Measurements from ENCODE around the gene MAF.

MAF gene

GRCh38 chr16:79600638-79601091 lies at the start of gene MAF:
Gene MAF (minus strand): TSS chr16:79600737. CDS start chr16:79599902, 835 bp downstream.
- peak; percentile 36 to 94 (median 83) for DNase-seq

- DNase-seq, result no peak
Observed at GRCh38 chr16:79648826-79649225, 48.3 kb upstream of the MAF start.

DNA sequence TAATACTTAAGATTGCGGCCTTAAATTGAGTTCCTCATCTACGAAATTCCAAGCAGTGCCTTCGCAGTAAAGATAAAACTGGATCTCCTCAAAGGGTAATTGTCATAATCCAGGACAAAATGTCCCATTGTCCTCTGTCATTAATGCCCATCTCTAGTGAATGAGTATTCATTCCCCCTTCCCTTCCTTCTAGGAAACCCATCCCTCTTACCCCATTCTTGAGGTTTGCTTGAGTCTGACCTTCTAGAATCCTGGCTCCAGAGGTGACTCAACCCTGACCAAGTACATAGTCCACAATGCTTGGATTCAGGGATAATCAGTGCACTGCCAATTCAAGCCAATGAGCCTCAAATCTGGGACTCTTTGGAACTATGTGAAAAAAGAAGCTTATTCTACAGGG lies 47.0 kb upstream of the MAF start:
- DNase-seq, result no peak

GRCh38 chr16:79645701-79646100 lies 45.2 kb upstream of the MAF start:
- no peak for DNase-seq

- DNase-seq, result no peak
Observed at GRCh38 chr16:79644971-79645667, 44.6 kb upstream of the MAF start.

DNA sequence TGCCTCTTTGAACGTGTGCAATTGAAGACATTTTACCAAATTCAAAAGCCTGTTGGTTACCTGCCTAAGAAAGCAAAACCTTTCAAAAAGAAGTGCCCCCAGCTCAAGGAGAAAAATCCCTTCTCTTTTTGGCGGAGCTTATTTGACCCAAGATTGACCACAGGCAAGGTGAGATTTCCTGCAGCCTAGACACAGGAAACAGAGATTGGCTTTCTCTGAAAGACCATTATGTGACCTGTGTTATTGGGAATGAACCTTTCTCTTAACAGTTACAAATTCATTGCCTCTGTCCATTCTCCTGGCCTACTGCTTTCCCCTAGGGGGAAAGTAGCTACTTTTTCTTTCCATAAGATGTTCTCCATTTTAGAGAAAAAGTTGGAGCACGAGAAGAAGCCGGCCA lies 42.1 kb upstream of the MAF start:
- no peak for DNase-seq

- DNase-seq, result no peak
Observed at GRCh38 chr16:79640513-79641360, 40.2 kb upstream of the MAF start.

DNA sequence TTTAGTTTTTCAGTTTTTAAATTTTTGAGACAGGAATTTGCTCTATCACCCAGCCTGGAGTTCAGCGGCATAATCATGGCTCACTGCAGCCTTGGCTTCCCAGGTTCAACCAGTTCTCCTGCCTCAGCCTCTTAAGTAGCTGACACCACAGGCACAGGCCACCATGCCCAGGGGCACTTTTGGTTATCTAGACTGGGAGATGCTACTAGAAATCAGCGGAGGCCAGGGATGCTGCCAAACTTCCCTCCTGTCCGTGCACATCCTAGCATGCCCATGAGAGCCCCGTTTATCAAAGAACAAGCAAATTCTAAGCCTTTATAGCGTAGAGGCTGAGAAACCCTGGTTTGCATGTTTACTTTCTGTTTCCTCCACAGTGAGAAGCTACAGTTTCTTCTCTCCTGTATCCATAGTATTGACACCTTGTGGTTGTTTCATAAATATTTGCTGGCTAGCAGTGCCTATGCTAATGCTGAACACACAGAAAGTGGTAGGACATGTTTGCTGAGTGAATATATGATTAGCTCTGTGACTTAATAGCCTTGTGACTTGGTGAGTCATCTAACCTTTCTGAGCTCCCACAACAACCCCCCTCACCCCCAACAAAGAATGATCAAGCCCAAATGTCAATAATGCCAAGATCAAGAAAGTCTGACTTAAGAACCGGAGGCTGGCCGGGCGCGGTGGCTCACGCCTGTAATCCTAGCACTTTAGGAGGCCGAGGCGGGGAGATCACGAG lies 39.2 kb upstream of the MAF start:
- DNase-seq, result no peak

DNA sequence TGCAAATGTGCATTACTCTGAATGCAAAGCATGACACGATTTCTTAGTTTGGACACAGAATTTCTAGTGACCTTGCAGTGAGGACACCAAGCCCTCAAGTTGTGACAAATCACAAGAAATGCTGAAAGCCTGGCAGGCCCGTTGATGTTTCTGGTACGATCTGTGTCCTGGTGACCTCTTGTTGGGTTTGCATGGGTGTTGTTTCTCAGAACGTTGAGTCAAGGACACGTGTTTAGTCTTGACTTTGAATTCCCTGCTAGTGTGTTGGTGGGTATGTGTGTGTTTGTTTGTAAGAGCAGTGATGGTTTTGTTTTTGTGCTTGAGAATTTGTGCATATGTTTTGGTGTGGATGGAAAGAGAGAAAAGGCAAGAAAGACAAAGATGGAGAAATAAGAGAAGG lies 37.8 kb upstream of the MAF start:
- DNase-seq, result no peak

GRCh38 chr16:79635488-79635887 lies 35.0 kb upstream of the MAF start:
- DNase-seq, result no peak

- DNase-seq, result no peak
Observed at GRCh38 chr16:79634298-79634697, 33.8 kb upstream of the MAF start.

DNA sequence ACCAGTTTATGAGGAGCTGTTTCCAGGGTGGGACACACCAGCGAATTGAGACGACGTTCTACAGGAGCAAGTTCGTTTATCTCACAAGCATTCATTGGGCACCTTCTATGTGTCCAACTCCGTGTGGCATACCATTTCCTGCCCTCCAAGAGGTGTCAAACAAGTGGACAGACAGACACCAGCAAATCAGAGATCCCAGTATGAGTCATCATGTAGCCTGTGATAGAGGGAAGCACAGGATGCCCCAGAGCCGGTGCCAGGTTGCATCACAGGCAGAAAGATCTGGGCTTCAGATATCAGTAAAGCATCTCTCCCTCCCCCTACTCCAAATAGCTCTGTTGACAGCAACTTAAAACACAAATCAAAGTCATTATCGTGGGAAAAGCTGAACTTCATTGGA lies 31.8 kb upstream of the MAF start:
- no peak for DNase-seq

DNA sequence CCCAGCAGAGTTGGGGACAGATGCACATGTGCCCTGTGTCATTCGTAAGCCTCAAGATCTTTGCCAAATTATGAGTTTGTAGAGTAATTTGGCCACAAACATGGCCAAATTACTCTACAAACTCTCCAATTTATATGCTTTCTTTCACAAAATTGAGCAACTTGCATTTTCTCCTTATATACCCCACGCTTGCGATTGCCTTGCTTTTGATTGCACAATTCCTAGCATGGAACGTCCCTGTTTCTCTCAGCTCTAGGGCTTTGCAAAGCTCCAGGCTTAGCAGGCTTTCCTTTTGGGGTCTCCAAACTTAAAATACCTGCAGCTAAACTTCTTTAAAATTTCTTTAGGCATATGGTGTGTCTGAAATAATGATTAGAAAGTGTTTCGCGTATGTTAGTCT lies 28.5 kb upstream of the MAF start:
- DNase-seq, result no peak

DNA sequence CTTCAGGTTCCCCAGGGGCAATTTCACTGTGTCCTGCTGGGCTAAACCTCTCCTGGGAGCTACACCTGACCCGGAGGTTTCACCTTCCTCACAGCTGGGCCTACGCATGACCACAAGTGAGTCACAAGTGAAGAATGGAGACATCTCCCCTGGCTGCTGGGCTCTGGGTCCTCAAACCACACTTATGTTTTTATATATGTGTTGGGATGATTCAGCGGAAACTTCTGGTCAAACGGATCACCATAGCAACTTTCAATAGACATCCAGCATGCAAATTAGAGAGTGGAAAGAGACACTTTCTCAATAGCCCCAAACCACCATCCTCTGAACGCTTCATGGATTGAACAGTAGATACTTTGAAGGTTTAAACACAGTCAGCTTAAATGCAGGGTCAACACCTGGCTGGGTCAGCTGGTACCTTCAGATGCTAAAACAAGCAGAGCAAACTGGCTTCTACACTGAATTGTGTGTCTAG lies 28.0 kb upstream of the MAF start:
- DNase-seq, result no peak

DNA sequence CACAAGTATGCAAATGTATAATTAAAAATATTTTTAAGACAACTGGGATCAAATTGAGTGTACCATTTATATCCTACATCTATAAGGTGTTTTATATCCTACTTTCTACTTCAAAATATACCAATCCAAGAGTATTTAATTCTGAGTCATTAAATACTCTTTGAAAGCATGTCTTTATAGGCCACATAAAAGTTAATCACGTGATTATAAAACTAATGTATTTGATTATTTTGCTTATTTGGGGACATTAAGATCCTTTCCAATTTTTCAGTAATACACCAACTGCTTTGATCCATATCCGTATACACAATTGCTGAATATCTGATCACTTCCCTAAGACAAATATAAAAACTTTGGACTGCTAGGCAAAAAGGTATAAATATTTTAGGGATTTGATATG lies 26.6 kb upstream of the MAF start:
- DNase-seq, result no peak

DNA sequence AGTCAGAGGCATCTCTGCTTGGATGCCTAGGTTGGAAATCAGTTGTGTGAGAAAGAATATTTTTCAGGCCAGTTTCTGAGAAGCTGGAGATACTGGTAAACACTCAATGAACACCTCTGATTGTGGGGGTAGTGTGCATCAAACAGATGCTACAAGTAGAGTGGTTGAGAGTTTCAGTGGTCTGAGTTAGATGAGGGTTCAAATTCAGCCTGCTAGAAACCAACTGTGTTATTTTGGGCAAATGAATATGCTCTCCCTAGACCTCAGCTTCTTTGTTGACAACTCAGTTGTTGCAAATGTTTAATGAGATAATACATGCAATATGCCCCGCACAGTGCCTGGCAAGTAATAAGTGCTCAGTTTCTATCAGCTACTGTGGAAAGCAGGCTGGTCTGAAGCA lies 25.2 kb upstream of the MAF start:
- no peak for DNase-seq

GRCh38 chr16:79623824-79624223 lies 23.3 kb upstream of the MAF start:
- no peak for DNase-seq

- DNase-seq, result no peak
Observed at GRCh38 chr16:79623062-79623461, 22.5 kb upstream of the MAF start.

DNA sequence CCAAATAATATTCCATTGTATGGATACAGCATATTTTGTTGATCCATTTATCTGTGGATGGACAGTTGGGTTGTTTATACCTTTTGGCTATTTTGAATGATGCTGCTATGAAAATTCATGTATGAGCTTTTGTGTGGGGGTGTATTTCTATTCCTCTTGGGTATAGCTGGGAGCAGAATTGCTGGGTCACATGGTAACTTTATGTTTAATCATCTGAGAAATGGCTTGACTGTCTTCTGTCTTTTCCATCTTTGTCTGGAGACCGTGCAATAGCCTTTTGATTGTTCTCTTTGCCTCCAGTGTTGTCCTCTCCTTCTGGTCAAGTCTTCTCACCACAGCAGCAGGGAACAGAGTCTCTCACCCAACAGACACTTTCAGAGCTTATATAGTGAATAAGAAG lies 20.5 kb upstream of the MAF start:
- no peak for DNase-seq

- DNase-seq, result no peak
Observed at GRCh38 chr16:79618692-79619050, 18.1 kb upstream of the MAF start.

GRCh38 chr16:79618041-79618691 lies 17.6 kb upstream of the MAF start:
- DNase-seq, result no peak

DNA sequence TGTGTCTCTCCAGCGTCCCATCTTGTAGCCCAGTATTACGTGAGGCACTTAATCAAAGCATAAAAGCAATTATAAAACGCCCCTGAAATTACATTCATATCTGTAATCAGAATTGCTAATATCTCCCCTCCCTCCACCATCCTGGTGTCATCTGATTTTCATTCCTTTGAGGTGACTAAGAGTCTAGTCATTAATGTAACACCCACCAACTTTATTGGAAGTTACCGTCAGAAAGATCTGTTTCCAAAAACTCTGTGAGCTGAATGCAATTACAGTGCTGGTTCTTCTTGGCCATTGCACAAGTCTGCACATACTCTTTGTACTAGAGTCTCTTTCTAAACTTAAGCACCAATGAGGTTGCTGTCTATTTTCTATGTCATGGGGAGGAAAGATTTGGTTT lies 12.5 kb upstream of the MAF start:
- no peak for DNase-seq

All from anterior cingulate cortex (tissue), 58 donors.